Middle frontal gyrus (tissue), 1 donor: Measurements from ENCODE around the gene MAPK7.

Experiments
- DNase-seq: peaks from one replicate; pipeline ENCODE4 v3.0.0-alpha.2; 2015; ENCODE audit warnings: low spot score; ENCODE audit errors: extremely low spot score

MAPK7 gene

GRCh38 chr17:19378416-19379360 is at the start of gene MAPK7:
Gene MAPK7 (plus strand): TSS chr17:19378498. CDS start chr17:19378901, 403 bp downstream.
- DNase-seq, result no peak

GRCh38 chr17:19329136-19329535 is 49.2 kb upstream of the MAPK7 start:
- DNase-seq, result no peak

- no peak for DNase-seq
Measured at GRCh38 chr17:19329839-19330238, 48.5 kb upstream of the MAPK7 start.

- DNase-seq, result no peak
Measured at GRCh38 chr17:19330271-19330670, 48.0 kb upstream of the MAPK7 start.

- DNase-seq, result no peak
Measured at GRCh38 chr17:19331134-19331533, 47.2 kb upstream of the MAPK7 start.

GRCh38 chr17:19331543-19332245 is 46.6 kb upstream of the MAPK7 start:
- DNase-seq, result no peak

- DNase-seq, result no peak
Measured at GRCh38 chr17:19332371-19333131, 45.7 kb upstream of the MAPK7 start.

- DNase-seq, result no peak
Measured at GRCh38 chr17:19333132-19333440, 45.2 kb upstream of the MAPK7 start.

- DNase-seq, result no peak
Measured at GRCh38 chr17:19333736-19334290, 44.5 kb upstream of the MAPK7 start.

- DNase-seq, result no peak
Measured at GRCh38 chr17:19334331-19334730, 44.0 kb upstream of the MAPK7 start.

- no peak for DNase-seq
Measured at GRCh38 chr17:19335951-19336631, 42.2 kb upstream of the MAPK7 start.

- no peak for DNase-seq
Measured at GRCh38 chr17:19336938-19337711, 41.2 kb upstream of the MAPK7 start.

- no peak for DNase-seq
Measured at GRCh38 chr17:19337712-19338023, 40.6 kb upstream of the MAPK7 start.

- DNase-seq, result no peak
Measured at GRCh38 chr17:19338031-19338990, 40.0 kb upstream of the MAPK7 start.

GRCh38 chr17:19339341-19339815 is 38.9 kb upstream of the MAPK7 start:
- no peak for DNase-seq

GRCh38 chr17:19341211-19341631 is 37.1 kb upstream of the MAPK7 start:
- DNase-seq, result no peak

GRCh38 chr17:19341641-19342610 is 36.4 kb upstream of the MAPK7 start:
- DNase-seq, result no peak
